ENCODE data around the gene KIAA1671. TPM values are rescaled to one million over a fixed set of nuclear protein-coding genes. Genes with fewer than 3 reads are reported as not detected.

KIAA1671 gene
- total RNA-seq, 2 experiments from 2014 or later: 6.5 to 6.8 TPM

- intact Hi-C loops (cut with micrococcal nuclease): no loop called here
- H3K27me3 Mint-ChIP-seq: no peaks in the 10 kb centered on the region
- no peaks in the 10 kb centered on the region for H3K9me3 Mint-ChIP-seq
- no peak overlapping the region for H3K4me3 Mint-ChIP-seq
- ChIA-PET POLR2A (no interaction called here), CTCF (interaction anchor here (1.3 to 1.5 kb wide), 2 partner anchors 55 to 105 kb away, joined by 4 read pairs; no protein-coding TSS in a partner anchor)
- no peaks in the 10 kb centered on the region for H3K36me3 Mint-ChIP-seq (ENCODE audit: low read depth)
- H3K4me1 Mint-ChIP-seq (ENCODE audit: low read depth): peaks cover 16% of the 10 kb centered on the region
- TF ChIP-seq CTCF (IDR thresholded peaks at IDR 0.05): no peak
- no peak for ATAC-seq
- no peak overlapping the region for H3K27ac Mint-ChIP-seq
- DNase-seq: no peak
Measured at GRCh38 chr22:25165785-25166184, 213.3 kb downstream of the KIAA1671 start.

GRCh38 chr22:25166266-25167040, 213.9 kb downstream of the KIAA1671 start:
- H3K27ac Mint-ChIP-seq: no peak overlapping the region
- H3K4me3 Mint-ChIP-seq: no peak overlapping the region
- peaks cover 10% of the 10 kb centered on the region for H3K4me1 Mint-ChIP-seq (ENCODE audit: low read depth)
- ATAC-seq (no peak), DNase-seq (no peak)
- ChIA-PET CTCF (interaction anchor here (1.3 to 1.5 kb wide), 2 partner anchors 55 to 105 kb away, joined by 4 read pairs; no protein-coding TSS in a partner anchor), POLR2A (no interaction called here)
- H3K27me3 Mint-ChIP-seq: no peaks in the 10 kb centered on the region
- no peaks in the 10 kb centered on the region for H3K36me3 Mint-ChIP-seq (ENCODE audit: low read depth)
- no peak for TF ChIP-seq CTCF (IDR thresholded peaks at IDR 0.05)
- intact Hi-C loops (cut with micrococcal nuclease): no loop called here
- H3K9me3 Mint-ChIP-seq: no peaks in the 10 kb centered on the region

- Mint-ChIP-seq H3K9me3 (no peaks in the 10 kb centered on the region), H3K27me3 (no peaks in the 10 kb centered on the region), H3K4me1 (ENCODE audit: low read depth) (peaks cover 9% of the 10 kb centered on the region), H3K27ac (no peak overlapping the region), H3K4me3 (no peak overlapping the region), H3K36me3 (ENCODE audit: low read depth) (no peaks in the 10 kb centered on the region)
- DNase-seq (no peak), ATAC-seq (no peak)
- ChIA-PET CTCF (interaction anchor here (1.0 to 1.5 kb wide), 2 partner anchors 13 to 106 kb away, joined by 3 to 4 read pairs; no protein-coding TSS in a partner anchor), POLR2A (no interaction called here)
- TF ChIP-seq CTCF (IDR thresholded peaks at IDR 0.05): no peak
- intact Hi-C loops (cut with micrococcal nuclease): no loop called here
Measured at GRCh38 chr22:25167082-25167481, 214.6 kb downstream of the KIAA1671 start.

GRCh38 chr22:25167834-25168601, 215.5 kb downstream of the KIAA1671 start:
- H3K4me3 Mint-ChIP-seq: no peak overlapping the region
- no peaks in the 10 kb centered on the region for H3K36me3 Mint-ChIP-seq (ENCODE audit: low read depth)
- H3K9me3 Mint-ChIP-seq: no peaks in the 10 kb centered on the region
- intact Hi-C loops (cut with micrococcal nuclease): no loop called here
- no peak overlapping the region for H3K27ac Mint-ChIP-seq
- DNase-seq (no peak), ATAC-seq (no peak)
- no peak for TF ChIP-seq CTCF (IDR thresholded peaks at IDR 0.05)
- no peaks in the 10 kb centered on the region for H3K27me3 Mint-ChIP-seq
- ChIA-PET CTCF (interaction anchor here (1.0 kb wide), 1 partner anchor 12 kb away, joined by 3 read pairs; no protein-coding TSS in a partner anchor), POLR2A (no interaction called here)
- H3K4me1 Mint-ChIP-seq (ENCODE audit: low read depth): peaks cover 6% of the 10 kb centered on the region
